H9 (cell line): ENCODE results near the gene CUL4A. TPM values are rescaled to one million over a fixed set of nuclear protein-coding genes. Genes with fewer than 3 reads are reported as not detected.

Source experiments
- DNase-seq: peaks from one replicate; pipeline ENCODE4 v3.0.0-alpha.2; 2017
- H2AFZ ChIP-seq: one replicate; pipeline ENCODE4 v1.6.1; 2013; ENCODE audit warnings: mild to moderate bottlenecking, low read length, control low read depth, moderate library complexity
- H2AK5ac ChIP-seq: 2 replicates; pipeline ENCODE4 v1.6.1; 2013; ENCODE audit warnings: low read length, control low read depth, mixed read lengths; ENCODE audit not compliant: insufficient read length
- H2BK120ac ChIP-seq: one replicate; pipeline ENCODE4 v1.6.1; 2013; ENCODE audit warnings: low read depth, mild to moderate bottlenecking, low read length, control low read depth, inconsistent platforms; ENCODE audit not compliant: poor library complexity, severe bottlenecking
- H2BK12ac ChIP-seq: 2 replicates; pipeline ENCODE4 v1.6.1; 2013; ENCODE audit warnings: low read length, control low read depth, mixed read lengths, low read depth; ENCODE audit not compliant: insufficient read length
- H2BK15ac ChIP-seq: 2 replicates; pipeline ENCODE4 v1.6.1; 2013; ENCODE audit warnings: low read depth, low read length, control low read depth
- H2BK20ac ChIP-seq: one replicate; pipeline ENCODE4 v1.6.1; 2013; ENCODE audit warnings: low read depth, mild to moderate bottlenecking, low read length, control low read depth, inconsistent platforms; ENCODE audit not compliant: poor library complexity, severe bottlenecking
- H2BK5ac ChIP-seq: 2 replicates; pipeline ENCODE4 v1.6.1; 2013; ENCODE audit warnings: low read length, control low read depth, mixed read lengths; ENCODE audit not compliant: insufficient read length
- H3K14ac ChIP-seq: 2 replicates; pipeline ENCODE4 v1.6.1; 2013; ENCODE audit warnings: low read length, control low read depth; ENCODE audit not compliant: insufficient read depth
- H3K18ac ChIP-seq: 2 replicates; pipeline ENCODE4 v1.6.1; 2013; ENCODE audit warnings: low read depth, mild to moderate bottlenecking, mixed read lengths, low read length, control low read depth; ENCODE audit not compliant: insufficient read length
- H3K23ac ChIP-seq: 2 replicates; pipeline ENCODE4 v1.6.1; 2013; ENCODE audit warnings: low read length, control low read depth, mixed read lengths, low read depth; ENCODE audit not compliant: insufficient read length
- H3K23me2 ChIP-seq: 2 replicates; pipeline ENCODE4 v1.6.1; 2013; ENCODE audit warnings: low read depth, mild to moderate bottlenecking, mixed read lengths, low read length, control low read depth; ENCODE audit not compliant: insufficient read length, poor library complexity, severe bottlenecking
- H3K27ac ChIP-seq: 2 replicates; pipeline ENCODE4 v1.5.1; 2013; ENCODE audit warnings: low read length, control low read depth, mixed read lengths, low read depth; ENCODE audit not compliant: insufficient read length
- H3K27me3 ChIP-seq: 2 replicates; pipeline ENCODE4 v1.6.1; 2013; ENCODE audit warnings: low read length, control low read depth, inconsistent platforms; ENCODE audit not compliant: insufficient read depth
- H3K4ac ChIP-seq: 2 replicates; pipeline ENCODE4 v1.6.1; 2013; ENCODE audit warnings: low read depth, mild to moderate bottlenecking, control low read depth, inconsistent platforms, low read length, moderate library complexity
- H3K4me1 ChIP-seq: 2 replicates; pipeline ENCODE4 v1.6.1; 2013; ENCODE audit warnings: low read length, control low read depth, inconsistent platforms; ENCODE audit not compliant: insufficient read depth
- H3K4me2 ChIP-seq: 2 replicates; pipeline ENCODE4 v1.6.1; 2013; ENCODE audit warnings: low read length, control low read depth, mixed read lengths; ENCODE audit not compliant: insufficient read length, insufficient read depth
- H3K56ac ChIP-seq: 2 replicates; pipeline ENCODE4 v1.6.1; 2013; ENCODE audit warnings: low read depth, mild to moderate bottlenecking, mixed read lengths, low read length, control low read depth; ENCODE audit not compliant: insufficient read length
- H3K79me1 ChIP-seq: 2 replicates; pipeline ENCODE4 v1.6.1; 2013; ENCODE audit warnings: low read depth, mild to moderate bottlenecking, moderate library complexity, low read length, control low read depth, inconsistent platforms; ENCODE audit not compliant: insufficient read depth, poor library complexity, severe bottlenecking
- H3K79me2 ChIP-seq: 2 replicates; pipeline ENCODE4 v1.6.1; 2013; ENCODE audit warnings: low read length, control low read depth, inconsistent platforms; ENCODE audit not compliant: insufficient read depth
- H3K9ac ChIP-seq: 2 replicates; pipeline ENCODE4 v1.6.1; 2013; ENCODE audit warnings: low read length, control low read depth, mixed read lengths; ENCODE audit not compliant: insufficient read length; ENCODE audit errors: extremely low read depth
- H3K9me3 ChIP-seq: one replicate; pipeline ENCODE4 v1.6.1; 2013; ENCODE audit warnings: low read depth, low read length, inconsistent platforms; ENCODE audit not compliant: control insufficient read depth
- H3T11ph ChIP-seq: one replicate; pipeline ENCODE4 v1.6.1; 2013; ENCODE audit warnings: mild to moderate bottlenecking, low read length, control low read depth, inconsistent platforms
- H4K20me1 ChIP-seq: one replicate; pipeline ENCODE4 v1.6.1; 2013; ENCODE audit not compliant: control insufficient read depth, insufficient read length, insufficient read depth
- H4K5ac ChIP-seq: 2 replicates; pipeline ENCODE4 v1.6.1; 2013; ENCODE audit warnings: low read depth, mild to moderate bottlenecking, mixed read lengths, low read length, control low read depth; ENCODE audit not compliant: insufficient read length
- H4K8ac ChIP-seq: replicated peaks from 2 replicates; pipeline ENCODE4 v1.6.1; 2013; ENCODE audit warnings: low read length, control low read depth, mixed read lengths, low read depth; ENCODE audit not compliant: insufficient read length
- H4K91ac ChIP-seq: 2 replicates; pipeline ENCODE4 v1.6.1; 2013; ENCODE audit warnings: low read depth, mild to moderate bottlenecking, moderate library complexity, mixed read lengths, low read length, control low read depth; ENCODE audit not compliant: insufficient read length
- H3K27ac Mint-ChIP-seq, 3 experiments: 2 replicates in 2 of 3; 3 replicates in 1 of 3; pipeline ENCODE4 v1.8.0; 2020 to 2021; ENCODE audit warnings: mixed read lengths in 3 of 3, mild to moderate bottlenecking in 1 of 3, moderate library complexity in 1 of 3
- H3K27me3 Mint-ChIP-seq: 2 replicates; pipeline ENCODE4 v1.8.0; 2021; ENCODE audit warnings: low read depth, mild to moderate bottlenecking, moderate library complexity, mixed read lengths
- H3K36me3 Mint-ChIP-seq, 3 experiments: 2 replicates in 2 of 3; 3 replicates in 1 of 3; pipeline ENCODE4 v1.8.0; 2020 to 2021; ENCODE audit warnings: low read depth in 3 of 3, mixed read lengths in 3 of 3; ENCODE audit not compliant: insufficient read depth in 1 of 3
- H3K4me1 Mint-ChIP-seq, 2 experiments: 2 replicates each; pipeline ENCODE4 v1.8.0; 2020; ENCODE audit warnings: mixed read lengths in 2 of 2
- H3K4me3 Mint-ChIP-seq, 2 experiments: 2 replicates in 1 of 2; 3 replicates in 1 of 2; pipeline ENCODE4 v1.8.0; 2020 to 2021; ENCODE audit warnings: mild to moderate bottlenecking in 2 of 2, mixed read lengths in 2 of 2, moderate library complexity in 1 of 2
- H3K9me3 Mint-ChIP-seq, 2 experiments: 2 replicates in 1 of 2; 3 replicates in 1 of 2; pipeline ENCODE4 v1.8.0; 2020; ENCODE audit warnings: mild to moderate bottlenecking in 2 of 2, mixed read lengths in 2 of 2, moderate library complexity in 1 of 2
- CTCF ChIP-seq: fragments of 200-600 bp; sonication (generic); conservative IDR thresholded peaks from 3 replicates; pipeline ENCODE4 v1.8.0; 2021; ENCODE audit warnings: antibody characterized with exemption, mild to moderate bottlenecking
- WGBS: extraction: QIAGEN DNeasy Blood & Tissue Kit; methylation state at CpG from one replicate; pipeline ENCODE4 v1.1.7; 2013; ENCODE audit warnings: missing lambda C conversion rate, low lambda C conversion rate, mixed read lengths; ENCODE audit not compliant: insufficient read length; ENCODE audit errors: extremely low coverage; 5-methylcytosine and 5-hydroxymethylcytosine counted together
- total RNA-seq: library from RNA; stranded (reverse); gene quantifications from 2 replicates; pipeline ENCODE4 v1.2.1, GENCODE V29; 2021

The CUL4A gene
- total RNA-seq, 1 experiment from 2014 or later = 97.9 TPM

GRCh38 chr13:113219256-113219940, 10.0 kb downstream of the CUL4A start:
- H3K9me3 ChIP-seq = no peaks in the 10 kb centered on the region
- H3K23me2 ChIP-seq = no peaks in the 10 kb centered on the region
- peaks cover 5% of the 10 kb centered on the region; the same call in 1 of the 2 replicates for H3K4me1 ChIP-seq
- no peak overlapping the region for H3K4me2 ChIP-seq
- H3K4me1 Mint-ChIP-seq = no peaks in the 10 kb centered on the region
- H3K18ac ChIP-seq = no peak overlapping the region
- H4K91ac ChIP-seq = no peak overlapping the region
- no peak overlapping the region for H3K4me3 Mint-ChIP-seq
- WGBS = no CpG with 5 or more reads among the region's 14 CpGs
- no peaks in the 10 kb centered on the region for H3K9me3 Mint-ChIP-seq
- no peak overlapping the region for H3K14ac ChIP-seq
- DNase-seq = no peak
- H4K8ac ChIP-seq = no peak overlapping the region
- H3K27me3 Mint-ChIP-seq = no peaks in the 10 kb centered on the region
- H3K56ac ChIP-seq = no peak overlapping the region
- no peak overlapping the region for H3K9ac ChIP-seq
- TF ChIP-seq CTCF = no peak
- no peak overlapping the region for H2BK12ac ChIP-seq
- no peak overlapping the region for H3K4ac ChIP-seq
- no peak overlapping the region for H2BK5ac ChIP-seq
- no peak overlapping the region for H3K27ac ChIP-seq
- no peak overlapping the region for H2BK20ac ChIP-seq
- H3K79me2 ChIP-seq = peaks cover 47% of the 10 kb centered on the region
- no peak overlapping the region for H2AK5ac ChIP-seq
- H3K36me3 Mint-ChIP-seq = peaks cover 29 to 52% (median 44%) of the 10 kb centered on the region in 3 experiments
- H3K27ac Mint-ChIP-seq = peak overlapping the region in 2 of 3 experiments; percentile 41 to 83; a peak in 4 of 7 replicates
- H3K27me3 ChIP-seq = no peaks in the 10 kb centered on the region
- no peak overlapping the region for H4K5ac ChIP-seq
- no peak overlapping the region for H2AFZ ChIP-seq
- H2BK120ac ChIP-seq = no peak overlapping the region
- no peak overlapping the region for H3T11ph ChIP-seq
- no peak overlapping the region for H2BK15ac ChIP-seq
- H4K20me1 ChIP-seq = no peaks in the 10 kb centered on the region
- H3K79me1 ChIP-seq = peaks cover 4% of the 10 kb centered on the region
- H3K23ac ChIP-seq = no peak overlapping the region
